Panc1 (cell line): Measurements from ENCODE around the gene VASN. TPM values are rescaled to one million over a fixed set of nuclear protein-coding genes. Genes with fewer than 3 reads are reported as not detected.

ENCODE experiments used
- ATAC-seq: fragments of 200-7000 bp; cut with Tn5 transposase; 2 replicates; pipeline ENCODE4 v1.9.1; 2020; ENCODE audit warnings: mild to moderate bottlenecking, moderate library complexity
- BruUV-seq: library from RNA; stranded (reverse); fragments of 400-500 nt; replicated peaks from 2 replicates; lab custom pipeline; 2021; lab: Mats Ljungman, UMichigan
- CTCF ChIA-PET: fragments of 300-600 bp; sonication (Branson Sonifier 250); formaldehyde crosslinking; loops from one replicate; lab custom pipeline; 2022; ENCODE audit warnings: antibody characterized with exemption; lab: Charles Lee
- POLR2A ChIA-PET: fragments of 300-600 bp; sonication (Branson Sonifier 250); formaldehyde crosslinking; loops from one replicate; lab custom pipeline; 2022; ENCODE audit warnings: antibody characterized with exemption; lab: Charles Lee
- DNase-seq: peaks from one replicate; pipeline ENCODE4 v3.0.0-alpha.2; 2010; ENCODE audit warnings: low read depth, low spot score
- H3K27ac ChIP-seq: 2 replicates; pipeline ENCODE4 v1.5.1; 2011; ENCODE audit warnings: mild to moderate bottlenecking, low read length, inconsistent platforms
- H3K27me3 ChIP-seq: fragments of 200-500 bp; sonication (Bioruptor generic); 2 replicates; pipeline ENCODE4 v1.6.0; 2014; ENCODE audit warnings: low read length, inconsistent platforms; ENCODE audit not compliant: control insufficient read depth, insufficient read depth
- H3K36me3 ChIP-seq: fragments of 200-500 bp; sonication (Bioruptor generic); 2 replicates; pipeline ENCODE4 v1.5.1; 2014; ENCODE audit warnings: inconsistent platforms, mild to moderate bottlenecking, low read length, moderate library complexity; ENCODE audit not compliant: control insufficient read depth, insufficient read depth
- H3K4me1 ChIP-seq: 2 replicates; pipeline ENCODE4 v1.5.1; 2011; ENCODE audit warnings: inconsistent platforms, mild to moderate bottlenecking, low read length, moderate library complexity; ENCODE audit not compliant: control insufficient read depth, insufficient read depth
- H3K4me3 ChIP-seq, 2 experiments: 2 replicates each; pipeline ENCODE4 v1.5.1; 2011 to 2012; ENCODE audit warnings: low read depth in 2 of 2, low read length in 2 of 2, mild to moderate bottlenecking in 2 of 2, inconsistent platforms in 1 of 2, moderate library complexity in 1 of 2
- H3K9me3 ChIP-seq: fragments of 200-500 bp; sonication (Bioruptor generic); 2 replicates; pipeline ENCODE4 v1.5.1; 2014; ENCODE audit warnings: low read depth, mild to moderate bottlenecking, inconsistent platforms, low read length, moderate library complexity; ENCODE audit not compliant: control insufficient read depth, insufficient read depth
- CTCF ChIP-seq: fragments of 450-650 bp; IDR thresholded peaks from 2 replicates; pipeline ENCODE4 v1.5.1; 2017; ENCODE audit warnings: mild to moderate bottlenecking
- POLR2AphosphoS5 ChIP-seq: IDR thresholded peaks from 2 replicates; pipeline ENCODE4 v1.6.1; 2012; ENCODE audit warnings: mild to moderate bottlenecking, low read depth, low read length, moderate library complexity
- REST ChIP-seq, 2 experiments: IDR thresholded peaks; 2 replicates each; pipeline ENCODE4 v1.6.1; 2011 to 2012; ENCODE audit warnings: low read depth in 2 of 2, control low read depth in 1 of 2, low read length in 1 of 2, mild to moderate bottlenecking in 1 of 2, moderate library complexity in 1 of 2; ENCODE audit not compliant: insufficient read depth in 1 of 2
- SIN3A ChIP-seq: IDR thresholded peaks from 2 replicates; pipeline ENCODE4 v1.6.1; 2012; ENCODE audit warnings: low read depth, mild to moderate bottlenecking, low read length, moderate library complexity, borderline replicate concordance; ENCODE audit not compliant: insufficient read depth
- TCF7L2 ChIP-seq: IDR thresholded peaks from 2 replicates; pipeline ENCODE4 v1.6.1; 2011; ENCODE audit warnings: mild to moderate bottlenecking, low read depth, low read length, inconsistent platforms
- in situ Hi-C: cut with HindIII; loops from 2 replicates; pipeline ENCODE4 v1.10.0; 2016; ENCODE audit warnings: low sequenced_read_pairs, low pct_unique_long_range_greater_than_20kb
- intact Hi-C: fragments of 100-400 bp; cut with micrococcal nuclease; formaldehyde crosslinking; loops from one replicate; pipeline ENCODE4 v1.10.0; 2022; ENCODE audit not compliant: unreplicated experiment
- total RNA-seq: library from RNA; stranded (reverse); gene quantifications from one replicate; pipeline ENCODE4 v1.2.1, GENCODE V29; 2021; ENCODE audit not compliant: unreplicated experiment

VASN gene
- total RNA-seq, 1 experiment from 2014 or later: 33.5 TPM

- DNase-seq: no peak
- TF ChIP-seq TCF7L2 (no peak), SIN3A (no peak), CTCF (no peak), POLR2AphosphoS5 (no peak), REST (IDR thresholded peaks at IDR 0.05; ENCODE audit: insufficient read depth in 1 of 2, low read depth in 2 of 2, low read length in 1 of 2) (no peak)
- in situ Hi-C loops: no loop called here
- Histone ChIP-seq H3K4me3 (no peak overlapping the region), H3K4me1 (peaks cover 64% of the 10 kb centered on the region), H3K9me3 (no peaks in the 10 kb centered on the region), H3K27ac (no peak overlapping the region), H3K27me3 (no peaks in the 10 kb centered on the region), H3K36me3 (no peaks in the 10 kb centered on the region)
- POLR2A ChIA-PET: no interaction called here
- no peak for ATAC-seq
- intact Hi-C loops: no loop called here
- BruUV-seq: no TSS peak
- CTCF ChIA-PET: interaction anchor here (0.6 to 2.5 kb wide), 4 partner anchors 20 to 124 kb away, joined by 3 to 8 read pairs (median 6); no protein-coding TSS in a partner anchor
These were observed 7.5 kb downstream of the VASN start for GRCh38 chr16:4378999-4379690.

GRCh38 chr16:4380119-4381063, 8.7 kb downstream of the VASN start:
- intact Hi-C loops (no loop called here), in situ Hi-C loops (no loop called here)
- Histone ChIP-seq H3K27ac (no peak overlapping the region), H3K4me3 (no peak overlapping the region), H3K9me3 (no peaks in the 10 kb centered on the region), H3K27me3 (no peaks in the 10 kb centered on the region), H3K36me3 (no peaks in the 10 kb centered on the region), H3K4me1 (peaks cover 52% of the 10 kb centered on the region)
- DNase-seq (no peak), ATAC-seq (no peak)
- no TSS peak for BruUV-seq
- ChIA-PET CTCF (interaction anchor here (1.0 to 1.3 kb wide), 2 partner anchors 21 kb away, joined by 3 to 7 read pairs; no protein-coding TSS in a partner anchor), POLR2A (interaction anchor here (0.7 kb wide), 1 partner anchor 238 kb away, joined by 5 read pairs; no protein-coding TSS in a partner anchor)
- TF ChIP-seq POLR2AphosphoS5 (no peak), TCF7L2 (no peak), SIN3A (no peak), CTCF (no peak), REST (IDR thresholded peaks at IDR 0.05; ENCODE audit: insufficient read depth in 1 of 2, low read depth in 2 of 2, low read length in 1 of 2) (no peak)
